ENCODE data around the gene NACC1. TPM values are rescaled to one million over a fixed set of nuclear protein-coding genes. Genes with fewer than 3 reads are reported as not detected.

Gene NACC1
- total RNA-seq, 1 donor from 2014 or later, result 22.6 TPM

- Histone ChIP-seq H3K4me1 (peaks cover 52% of the 10 kb centered on the region), H3K4me3 (peak overlapping the region; percentile 92 to 99), H3K27me3 (no peaks in the 10 kb centered on the region), H3K36me3 (peaks cover 0 to 20% of the 10 kb centered on the region in 2 donors), H3K27ac (peak overlapping the region; percentile 78), H3K9me3 (no peaks in the 10 kb centered on the region)
- DNase-seq (ENCODE audit: extremely low spot score in 2 of 2), result no peak
- intact Hi-C loops (cut with DNase I), result no loop called here
- no peak for TF ChIP-seq POLR2AphosphoS5 (IDR thresholded peaks at IDR 0.05; ENCODE audit: insufficient read depth in 1 of 2, low read depth in 1 of 2)
- TF ChIP-seq POLR2A (IDR thresholded peaks at IDR 0.05), result no peak
- no peak for TF ChIP-seq CTCF (IDR thresholded peaks at IDR 0.05)
Observed at GRCh38 chr19:13115936-13116281, 2.2 kb upstream of the NACC1 start.

- Histone ChIP-seq H3K9me3 (no peaks in the 10 kb centered on the region), H3K36me3 (peaks cover 0 to 20% of the 10 kb centered on the region in 2 donors), H3K27me3 (no peaks in the 10 kb centered on the region), H3K4me3 (peak within 1 kb of the TSS; percentile 92 to 99), H3K27ac (peak within 1 kb of the TSS; percentile 78), H3K4me1 (peaks cover 52% of the 10 kb centered on the region)
- TF ChIP-seq POLR2AphosphoS5 (IDR thresholded peaks at IDR 0.05; ENCODE audit: insufficient read depth in 1 of 2, low read depth in 1 of 2), result peak; percentile 87 to 96
- peak in 1 of 3 experiments; percentile 5 for TF ChIP-seq CTCF (IDR thresholded peaks at IDR 0.05)
- no peak for TF ChIP-seq POLR2A (IDR thresholded peaks at IDR 0.05)
- intact Hi-C loops (cut with DNase I), result no loop called here
- no peak for DNase-seq (ENCODE audit: extremely low spot score in 2 of 2)
Observed at GRCh38 chr19:13116282-13117175, 1.5 kb upstream of the NACC1 start, which contains the start of gene TRMT1. Gene TRMT1, minus strand, starts transcription at chr19:13116740. Its CDS starts 341 bp downstream, at chr19:13116399.

GRCh38 chr19:13117176-13117771 is 790 bp upstream of the NACC1 start:
- TF ChIP-seq POLR2A (IDR thresholded peaks at IDR 0.05) (no peak), POLR2AphosphoS5 (IDR thresholded peaks at IDR 0.05; ENCODE audit: insufficient read depth in 1 of 2, low read depth in 1 of 2) (no peak), CTCF (IDR thresholded peaks at IDR 0.05) (no peak)
- peak overlapping the region; percentile 92 to 99 for H3K4me3 ChIP-seq
- H3K36me3 ChIP-seq, result peaks cover 0 to 17% of the 10 kb centered on the region in 2 donors
- H3K4me1 ChIP-seq, result peaks cover 58% of the 10 kb centered on the region
- peak overlapping the region; percentile 78 for H3K27ac ChIP-seq
- no peaks in the 10 kb centered on the region for H3K27me3 ChIP-seq
- DNase-seq (ENCODE audit: extremely low spot score in 2 of 2), result no peak
- no peaks in the 10 kb centered on the region for H3K9me3 ChIP-seq
- intact Hi-C loops (cut with DNase I), result no loop called here

GRCh38 chr19:13118424-13119193 is 545 bp downstream of the NACC1 start:
- Histone ChIP-seq H3K27ac (peak overlapping the region; percentile 67), H3K27me3 (no peaks in the 10 kb centered on the region), H3K4me3 (peak overlapping the region; percentile 84 to 99), H3K36me3 (peaks cover 0 to 6% of the 10 kb centered on the region in 2 donors), H3K4me1 (peaks cover 58% of the 10 kb centered on the region), H3K9me3 (no peaks in the 10 kb centered on the region)
- no peak for DNase-seq (ENCODE audit: extremely low spot score in 2 of 2)
- intact Hi-C loops (cut with DNase I), result no loop called here
- TF ChIP-seq POLR2A (IDR thresholded peaks at IDR 0.05) (no peak), CTCF (IDR thresholded peaks at IDR 0.05) (no peak), POLR2AphosphoS5 (IDR thresholded peaks at IDR 0.05; ENCODE audit: insufficient read depth in 1 of 2, low read depth in 1 of 2) (no peak)

Measured in vagina (tissue), 2 donors.